GM12864 (cell line): ENCODE data around the gene HS6ST2.

Experiments used
- DNase-seq: peaks from one replicate; pipeline ENCODE4 v3.0.0-alpha.2; 2011; ENCODE audit warnings: low read depth
- H3K4me3 ChIP-seq: 2 replicates; pipeline ENCODE4 v1.5.1; 2011; ENCODE audit warnings: mild to moderate bottlenecking, low read depth, low read length, control low read depth
- TF ChIP-seq, protein P1 (sequence below): IDR thresholded peaks from 2 replicates; pipeline ENCODE4 v1.5.1; 2011; ENCODE audit warnings: low read depth, mild to moderate bottlenecking, moderate library complexity, low read length, control low read depth, inconsistent platforms; ENCODE audit errors: missing control alignments

Gene HS6ST2

GRCh38 chrX:132820675-132821074 lies 137.8 kb downstream of the HS6ST2 start:
- DNase-seq, result no peak
- TF ChIP-seq, protein P1, sequence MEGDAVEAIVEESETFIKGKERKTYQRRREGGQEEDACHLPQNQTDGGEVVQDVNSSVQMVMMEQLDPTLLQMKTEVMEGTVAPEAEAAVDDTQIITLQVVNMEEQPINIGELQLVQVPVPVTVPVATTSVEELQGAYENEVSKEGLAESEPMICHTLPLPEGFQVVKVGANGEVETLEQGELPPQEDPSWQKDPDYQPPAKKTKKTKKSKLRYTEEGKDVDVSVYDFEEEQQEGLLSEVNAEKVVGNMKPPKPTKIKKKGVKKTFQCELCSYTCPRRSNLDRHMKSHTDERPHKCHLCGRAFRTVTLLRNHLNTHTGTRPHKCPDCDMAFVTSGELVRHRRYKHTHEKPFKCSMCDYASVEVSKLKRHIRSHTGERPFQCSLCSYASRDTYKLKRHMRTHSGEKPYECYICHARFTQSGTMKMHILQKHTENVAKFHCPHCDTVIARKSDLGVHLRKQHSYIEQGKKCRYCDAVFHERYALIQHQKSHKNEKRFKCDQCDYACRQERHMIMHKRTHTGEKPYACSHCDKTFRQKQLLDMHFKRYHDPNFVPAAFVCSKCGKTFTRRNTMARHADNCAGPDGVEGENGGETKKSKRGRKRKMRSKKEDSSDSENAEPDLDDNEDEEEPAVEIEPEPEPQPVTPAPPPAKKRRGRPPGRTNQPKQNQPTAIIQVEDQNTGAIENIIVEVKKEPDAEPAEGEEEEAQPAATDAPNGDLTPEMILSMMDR, result no peak
- H3K4me3 ChIP-seq, result no peak overlapping the region

GRCh38 chrX:132819711-132820264 lies 138.6 kb downstream of the HS6ST2 start:
- DNase-seq, result no peak
- TF ChIP-seq, protein P1, result no peak
- no peak overlapping the region for H3K4me3 ChIP-seq

DNA sequence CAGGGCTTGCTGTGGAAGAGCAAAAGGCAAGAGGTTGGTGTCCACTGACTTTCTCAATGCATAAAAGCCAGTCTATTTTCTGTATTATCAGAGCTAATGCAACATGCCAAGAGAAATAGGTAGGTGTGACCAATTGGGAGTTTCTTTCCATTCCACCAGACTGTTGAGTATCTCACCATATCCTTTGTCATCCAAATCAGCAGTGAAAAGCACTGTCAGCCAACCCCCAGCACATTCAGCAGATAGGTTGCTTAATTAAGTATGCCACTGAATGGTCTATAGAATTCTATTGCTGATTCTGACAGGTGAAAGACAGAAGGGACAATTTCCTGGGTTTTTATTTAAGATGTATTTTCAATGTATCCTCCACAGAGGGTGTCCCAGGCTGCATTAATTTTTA lies 139.8 kb downstream of the HS6ST2 start:
- H3K4me3 ChIP-seq, result no peak overlapping the region
- no peak for DNase-seq
- TF ChIP-seq, protein P1, result no peak

DNA sequence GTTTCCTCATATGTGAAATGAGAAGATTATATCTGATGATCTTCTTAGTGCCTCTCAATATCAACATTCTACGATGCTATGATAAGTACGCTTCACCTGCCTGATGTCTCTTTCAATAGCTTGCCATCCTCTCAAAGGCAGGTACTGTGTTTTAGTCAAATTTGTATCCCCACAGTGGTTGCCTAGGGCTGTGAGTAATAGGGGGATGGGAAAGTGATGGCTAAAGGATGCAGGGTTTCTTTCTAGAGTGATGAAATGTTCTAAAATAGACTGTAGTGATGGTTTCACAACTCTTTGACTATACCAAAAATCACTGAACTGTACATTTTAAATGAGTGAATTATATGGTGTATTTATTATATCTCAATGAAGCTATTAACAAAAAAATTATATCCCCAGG lies 142.8 kb downstream of the HS6ST2 start:
- TF ChIP-seq, protein P1, result no peak
- H3K4me3 ChIP-seq, result no peak overlapping the region
- DNase-seq, result no peak

DNA sequence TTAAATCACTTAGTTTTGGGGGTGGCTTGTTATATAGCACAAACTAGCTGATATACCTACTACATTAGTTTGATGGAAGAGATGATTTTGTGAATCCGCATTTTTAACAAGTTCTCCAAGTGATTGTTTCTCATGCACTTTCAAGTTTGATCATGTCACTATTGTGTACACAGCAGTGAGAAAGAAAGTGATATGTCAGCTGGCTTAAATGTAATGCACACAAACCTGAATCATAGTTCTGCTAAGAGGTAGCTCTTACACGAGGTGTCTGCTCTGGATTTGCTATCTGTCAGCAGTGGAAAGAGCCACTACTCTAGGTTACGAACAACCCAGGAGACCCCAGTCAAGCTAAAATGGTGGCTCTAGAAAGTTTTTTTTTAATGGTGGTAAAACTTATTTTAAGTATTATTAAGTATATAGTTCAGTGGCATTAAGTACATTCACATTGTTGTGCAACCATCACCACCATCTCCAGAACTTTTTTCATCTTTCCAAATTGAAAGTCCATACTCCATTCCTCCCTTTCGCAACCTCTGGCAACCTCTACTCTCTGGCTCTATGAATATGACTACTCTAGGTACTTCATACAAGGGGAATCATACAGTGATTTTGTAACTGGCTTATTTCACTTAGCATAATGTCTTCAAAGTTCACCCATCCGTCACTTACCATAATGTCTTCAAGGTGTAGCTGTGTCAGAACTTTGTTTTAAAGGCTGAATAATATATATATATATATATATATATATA lies 147.3 kb downstream of the HS6ST2 start:
- TF ChIP-seq, protein P1, result no peak
- H3K4me3 ChIP-seq, result no peak overlapping the region
- no peak for DNase-seq

DNA sequence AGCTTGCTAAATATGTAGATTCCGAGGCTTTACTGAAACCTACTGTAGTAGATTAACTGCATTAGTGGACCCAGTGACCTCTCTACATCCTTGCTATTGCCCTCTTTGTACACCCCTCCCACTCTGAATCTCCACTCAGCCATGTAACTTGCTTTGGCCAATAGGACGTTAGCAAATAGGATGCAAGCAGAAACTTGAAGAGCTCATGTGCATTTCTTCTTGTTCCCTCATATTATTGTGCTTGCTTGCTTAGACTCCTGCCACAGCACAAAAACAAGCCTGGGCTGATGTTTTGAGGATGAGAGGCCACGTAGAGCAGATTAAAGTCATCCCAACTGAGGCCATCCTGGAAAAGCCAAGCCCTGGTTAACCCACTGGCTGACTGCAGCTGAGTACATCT lies 147.9 kb downstream of the HS6ST2 start:
- TF ChIP-seq, protein P1, result no peak
- no peak overlapping the region for H3K4me3 ChIP-seq

DNA sequence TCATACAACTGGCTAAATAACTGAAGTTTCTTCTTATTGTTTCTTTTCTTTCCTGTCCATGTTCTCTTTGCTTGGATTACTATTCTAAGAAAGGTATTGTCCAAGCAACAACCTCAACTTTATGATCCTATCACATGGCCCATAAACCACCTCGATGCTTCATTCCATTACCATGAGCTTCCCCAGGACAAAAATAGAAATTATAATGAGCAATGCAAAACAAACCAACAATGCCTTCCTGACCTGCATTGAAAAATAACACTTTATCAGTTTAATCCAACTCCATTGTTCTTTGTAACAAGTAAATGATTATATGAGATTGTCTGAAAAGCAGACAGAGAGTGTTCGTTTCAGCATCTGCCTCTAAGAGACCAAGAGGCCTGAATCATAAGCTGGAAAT lies 148.8 kb downstream of the HS6ST2 start:
- DNase-seq, result no peak
- no peak overlapping the region for H3K4me3 ChIP-seq
- TF ChIP-seq, protein P1, result no peak

More for the DNA sequence above, 147.9 kb downstream of the HS6ST2 start:
- DNase-seq, result no peak
